Nephron progenitor cell (in vitro differentiated cells): ENCODE measurements around the gene ATP10D.

Experiments
- DNase-seq: peaks from one replicate; pipeline ENCODE4 v3.0.0; 2021
- H3K27ac Mint-ChIP-seq: 2 replicates; pipeline ENCODE4 v1.8.0; 2021; ENCODE audit warnings: mild to moderate bottlenecking, moderate library complexity, mixed read lengths
- H3K27me3 Mint-ChIP-seq: 2 replicates; pipeline ENCODE4 v1.8.0; 2021; ENCODE audit warnings: mild to moderate bottlenecking, low read depth, mixed read lengths; ENCODE audit not compliant: poor library complexity
- H3K36me3 Mint-ChIP-seq: 2 replicates; pipeline ENCODE4 v1.8.0; 2021; ENCODE audit warnings: low read depth, mixed read lengths
- H3K4me1 Mint-ChIP-seq: 2 replicates; pipeline ENCODE4 v1.8.0; 2021; ENCODE audit warnings: mixed read lengths
- H3K4me3 Mint-ChIP-seq: 2 replicates; pipeline ENCODE4 v1.8.0; 2021; ENCODE audit warnings: mild to moderate bottlenecking, moderate library complexity, mixed read lengths
- H3K9me3 Mint-ChIP-seq: 2 replicates; pipeline ENCODE4 v1.8.0; 2021; ENCODE audit warnings: mild to moderate bottlenecking, moderate library complexity, mixed read lengths
- TF ChIP-seq, protein P1 (sequence below): fragments of 200-600 bp; sonication (generic); IDR thresholded peaks from 2 replicates; pipeline ENCODE4 v1.5.0; 2021; ENCODE audit warnings: antibody characterized with exemption

The ATP10D gene

DNA sequence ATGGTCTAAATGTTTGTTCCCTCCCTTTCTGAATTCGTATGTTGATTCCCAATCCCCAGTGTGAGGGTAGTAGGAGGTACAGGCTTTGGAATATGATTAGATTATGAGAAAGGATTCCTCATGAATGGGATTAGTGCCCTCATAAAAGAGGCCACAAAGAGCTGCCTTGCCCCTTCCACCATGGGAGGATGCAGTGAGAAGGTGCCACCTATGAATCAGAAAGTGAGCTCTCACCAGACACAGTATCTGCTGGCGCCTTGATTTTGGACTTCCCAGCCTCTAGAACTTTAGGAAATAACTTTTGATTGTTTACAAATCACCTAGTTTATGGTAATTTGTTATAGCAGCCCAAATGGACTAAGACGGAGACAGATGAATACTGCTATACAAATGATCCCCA, 3.6 kb downstream of the ATP10D start:
- H3K36me3 Mint-ChIP-seq: peaks cover 6% of the 10 kb centered on the region
- peaks cover 26% of the 10 kb centered on the region for H3K4me1 Mint-ChIP-seq
- TF ChIP-seq, protein P1, sequence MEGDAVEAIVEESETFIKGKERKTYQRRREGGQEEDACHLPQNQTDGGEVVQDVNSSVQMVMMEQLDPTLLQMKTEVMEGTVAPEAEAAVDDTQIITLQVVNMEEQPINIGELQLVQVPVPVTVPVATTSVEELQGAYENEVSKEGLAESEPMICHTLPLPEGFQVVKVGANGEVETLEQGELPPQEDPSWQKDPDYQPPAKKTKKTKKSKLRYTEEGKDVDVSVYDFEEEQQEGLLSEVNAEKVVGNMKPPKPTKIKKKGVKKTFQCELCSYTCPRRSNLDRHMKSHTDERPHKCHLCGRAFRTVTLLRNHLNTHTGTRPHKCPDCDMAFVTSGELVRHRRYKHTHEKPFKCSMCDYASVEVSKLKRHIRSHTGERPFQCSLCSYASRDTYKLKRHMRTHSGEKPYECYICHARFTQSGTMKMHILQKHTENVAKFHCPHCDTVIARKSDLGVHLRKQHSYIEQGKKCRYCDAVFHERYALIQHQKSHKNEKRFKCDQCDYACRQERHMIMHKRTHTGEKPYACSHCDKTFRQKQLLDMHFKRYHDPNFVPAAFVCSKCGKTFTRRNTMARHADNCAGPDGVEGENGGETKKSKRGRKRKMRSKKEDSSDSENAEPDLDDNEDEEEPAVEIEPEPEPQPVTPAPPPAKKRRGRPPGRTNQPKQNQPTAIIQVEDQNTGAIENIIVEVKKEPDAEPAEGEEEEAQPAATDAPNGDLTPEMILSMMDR: no peak
- H3K27me3 Mint-ChIP-seq: peaks cover 5% of the 10 kb centered on the region
- no peak overlapping the region for H3K4me3 Mint-ChIP-seq
- H3K9me3 Mint-ChIP-seq: peaks cover 10% of the 10 kb centered on the region
- no peak for DNase-seq
- H3K27ac Mint-ChIP-seq: no peak overlapping the region

DNA sequence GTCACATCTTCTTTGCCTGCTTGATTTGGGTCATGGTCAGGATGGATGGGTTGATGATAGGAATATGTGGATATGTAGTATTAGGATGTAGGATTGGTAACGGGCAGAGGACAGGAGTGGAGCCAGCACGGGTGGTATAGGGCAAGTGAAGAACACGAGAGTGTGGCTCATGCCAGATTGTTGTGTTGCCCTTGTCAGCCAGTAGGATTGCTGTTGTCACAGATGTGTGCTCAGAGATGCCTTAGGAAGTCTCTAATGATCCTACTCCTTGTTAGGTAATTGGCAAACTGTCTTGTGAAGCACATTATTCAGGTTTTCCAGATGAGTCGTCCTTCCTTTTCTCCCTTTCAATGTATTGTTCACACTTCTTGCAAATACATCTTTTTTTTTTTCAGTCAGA, 5.5 kb downstream of the ATP10D start:
- Mint-ChIP-seq H3K27me3 (peaks cover 1% of the 10 kb centered on the region), H3K4me1 (peaks cover 15% of the 10 kb centered on the region), H3K36me3 (peaks cover 6% of the 10 kb centered on the region), H3K9me3 (peaks cover 10% of the 10 kb centered on the region), H3K27ac (no peak overlapping the region), H3K4me3 (no peak overlapping the region)
- TF ChIP-seq, protein P1: peak; percentile 29
- DNase-seq: no peak

- Mint-ChIP-seq H3K27ac (no peak overlapping the region), H3K9me3 (peaks cover 10% of the 10 kb centered on the region), H3K4me1 (peaks cover 6% of the 10 kb centered on the region), H3K36me3 (peaks cover 6% of the 10 kb centered on the region), H3K4me3 (no peak overlapping the region), H3K27me3 (no peaks in the 10 kb centered on the region)
- TF ChIP-seq, protein P1: no peak
- no peak for DNase-seq
Measured at GRCh38 chr4:47493238-47494123, 8.4 kb downstream of the ATP10D start.

GRCh38 chr4:47494124-47494430, 9.0 kb downstream of the ATP10D start:
- peaks cover 6% of the 10 kb centered on the region for H3K4me1 Mint-ChIP-seq
- H3K4me3 Mint-ChIP-seq: no peak overlapping the region
- TF ChIP-seq, protein P1: no peak
- peaks cover 4% of the 10 kb centered on the region for H3K9me3 Mint-ChIP-seq
- H3K27ac Mint-ChIP-seq: no peak overlapping the region
- peaks cover 1% of the 10 kb centered on the region for H3K36me3 Mint-ChIP-seq
- H3K27me3 Mint-ChIP-seq: no peaks in the 10 kb centered on the region
- DNase-seq: no peak

- no peaks in the 10 kb centered on the region for H3K36me3 Mint-ChIP-seq
Measured at GRCh38 chr4:47498899-47499298, 13.8 kb downstream of the ATP10D start.

More at GRCh38 chr4:47498899-47499298, 13.8 kb downstream of the ATP10D start:
- H3K4me3 Mint-ChIP-seq: no peak overlapping the region
- no peaks in the 10 kb centered on the region for H3K4me1 Mint-ChIP-seq
- H3K27me3 Mint-ChIP-seq: no peaks in the 10 kb centered on the region
- TF ChIP-seq, protein P1: no peak
- no peaks in the 10 kb centered on the region for H3K9me3 Mint-ChIP-seq
- no peak for DNase-seq
- no peak overlapping the region for H3K27ac Mint-ChIP-seq
